Measurements from ENCODE around the gene CPLX3.

CPLX3 gene

GRCh38 chr15:74845208-74845568, 18.8 kb downstream of the CPLX3 start:
- no peak for DNase-seq (ENCODE audit: low read depth)

- no peak for DNase-seq (ENCODE audit: low read depth)
Observed at GRCh38 chr15:74845581-74845980, 19.2 kb downstream of the CPLX3 start.

- no peak for DNase-seq (ENCODE audit: low read depth)
Observed at GRCh38 chr15:74847432-74847831, 21.0 kb downstream of the CPLX3 start.

DNA sequence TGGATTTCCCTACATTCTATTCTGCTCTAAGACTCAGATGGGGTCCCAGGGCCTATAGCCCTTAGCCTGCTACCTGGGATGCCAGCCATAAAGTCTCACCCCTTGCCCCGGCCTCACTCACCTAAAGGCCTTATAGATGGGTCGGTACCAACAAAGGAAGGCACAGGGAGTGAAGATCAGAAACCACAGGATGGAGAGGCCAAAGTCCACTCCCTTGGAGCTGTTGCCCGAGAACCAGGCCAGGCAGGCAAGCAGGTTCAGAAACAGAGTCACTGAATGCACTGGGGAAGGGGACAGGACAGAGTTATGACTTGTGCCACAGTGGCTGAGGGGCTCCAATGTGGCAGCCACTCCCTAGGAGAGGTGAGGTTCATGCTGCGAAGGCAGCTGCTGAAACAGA, 24.0 kb downstream of the CPLX3 start:
- no peak for DNase-seq (ENCODE audit: low read depth)

- no peak for DNase-seq (ENCODE audit: low read depth)
Observed at GRCh38 chr15:74851960-74852359, 25.5 kb downstream of the CPLX3 start.

GRCh38 chr15:74854453-74855022, 28.1 kb downstream of the CPLX3 start:
- no peak for DNase-seq (ENCODE audit: low read depth)

DNA sequence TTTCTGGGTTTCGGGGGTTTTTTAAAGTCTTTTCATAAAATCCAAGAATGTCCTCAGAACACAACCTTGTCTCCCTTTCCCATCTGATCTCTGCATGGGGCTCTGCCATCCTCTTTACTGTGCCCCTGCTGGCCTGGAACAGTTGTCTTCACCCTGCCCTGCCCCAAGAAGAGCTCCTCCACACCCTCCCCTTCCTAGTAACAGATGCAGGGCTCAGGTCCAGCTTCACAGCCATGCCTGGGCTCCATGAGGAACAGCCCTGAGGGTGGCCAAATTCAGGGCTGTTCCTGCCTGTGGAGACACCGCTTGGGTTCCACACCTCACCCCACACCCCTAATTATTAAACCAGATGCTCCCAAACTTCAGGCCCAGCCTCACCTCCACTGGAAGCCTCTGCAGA, 29.4 kb downstream of the CPLX3 start:
- DNase-seq (ENCODE audit: low read depth), result no peak

- DNase-seq (ENCODE audit: low read depth), result no peak
Observed at GRCh38 chr15:74856537-74856936, 30.1 kb downstream of the CPLX3 start.

DNA sequence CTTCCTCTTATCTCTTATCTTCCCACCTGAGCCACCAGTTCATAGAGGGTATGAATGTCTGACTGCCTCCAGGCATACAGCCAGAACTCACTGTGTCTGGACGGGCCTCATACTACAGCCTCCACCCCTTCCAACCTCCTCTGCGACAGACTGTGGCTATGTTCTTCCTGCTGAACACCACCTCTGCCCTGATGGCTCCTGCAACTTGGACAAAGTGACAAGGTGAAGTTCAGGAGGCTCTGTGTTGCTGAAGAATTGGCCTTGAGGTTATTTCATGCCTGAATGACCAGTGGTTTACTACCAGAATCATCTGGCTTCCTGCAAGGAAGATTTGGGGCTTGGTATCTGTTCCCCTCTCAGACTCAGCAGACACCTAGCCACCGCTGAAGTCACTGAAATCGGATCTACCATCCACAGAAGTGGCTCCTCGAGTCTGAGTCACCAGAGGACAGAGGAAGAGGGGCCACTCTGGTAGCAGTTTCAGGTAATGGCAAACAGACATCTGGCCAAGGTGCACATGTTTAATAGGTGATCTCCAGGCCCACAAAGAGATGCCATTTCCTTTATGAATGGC, 30.7 kb downstream of the CPLX3 start:
- DNase-seq (ENCODE audit: low read depth), result no peak

GRCh38 chr15:74857671-74858368, 31.4 kb downstream of the CPLX3 start:
- DNase-seq (ENCODE audit: low read depth), result no peak

DNA sequence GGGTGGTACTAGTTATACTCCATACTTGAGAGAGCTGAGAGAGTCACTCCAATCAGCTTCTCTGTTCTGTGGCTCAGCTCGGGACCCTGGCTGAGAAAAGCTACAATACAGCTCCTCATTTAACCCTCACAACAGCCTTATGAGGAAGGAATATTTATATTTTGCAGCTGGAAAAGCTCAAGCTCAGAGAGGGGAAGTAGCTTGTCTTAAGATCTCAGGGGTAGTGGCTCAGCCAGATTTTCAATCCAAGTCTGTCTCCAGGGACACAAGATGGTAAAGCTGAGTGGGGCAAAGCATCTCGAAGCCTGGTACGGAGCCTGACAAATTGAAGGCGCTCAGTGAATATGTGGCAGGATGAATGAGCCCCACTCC, 31.9 kb downstream of the CPLX3 start:
- no peak for DNase-seq (ENCODE audit: low read depth)

DNA sequence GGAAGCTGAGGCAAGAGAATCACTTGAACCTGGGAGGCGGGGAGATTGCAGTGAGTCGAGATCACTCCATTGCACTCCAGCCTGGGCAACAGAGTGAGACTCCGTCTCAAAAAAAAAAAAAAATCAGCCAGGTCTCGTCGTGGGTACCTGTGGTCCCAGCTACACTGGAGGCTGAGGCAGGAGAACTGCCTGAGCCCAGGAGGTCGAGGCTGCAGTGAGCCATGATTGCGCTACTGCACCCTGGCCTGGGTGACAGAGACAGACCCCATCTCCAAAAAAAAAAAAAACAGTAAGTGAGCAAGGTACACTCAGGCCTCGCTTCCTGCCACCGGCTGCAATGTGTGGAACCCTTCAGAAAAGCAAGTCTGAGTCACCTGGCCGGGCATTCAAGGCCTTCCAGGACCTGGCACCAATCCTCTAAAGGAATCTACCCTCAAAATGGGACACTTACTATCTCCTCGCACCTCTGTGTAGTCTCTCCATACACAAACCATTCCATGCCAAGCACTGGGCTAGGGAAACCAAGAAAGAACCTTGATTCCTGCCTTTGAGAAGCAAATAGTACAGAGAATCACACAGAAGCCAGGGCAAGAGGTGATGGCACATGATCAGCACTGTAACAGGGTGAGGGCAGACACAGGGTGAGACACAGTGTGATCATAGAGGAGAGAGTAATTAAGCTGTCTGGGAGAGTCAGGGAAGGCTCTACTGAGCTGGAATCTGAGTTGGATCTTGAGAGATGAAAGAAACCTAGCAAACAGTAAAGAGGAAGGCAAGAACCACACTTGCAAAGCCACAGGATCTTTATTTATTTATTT, 37.0 kb downstream of the CPLX3 start:
- peak; percentile 28 for DNase-seq (ENCODE audit: low read depth)

DNA sequence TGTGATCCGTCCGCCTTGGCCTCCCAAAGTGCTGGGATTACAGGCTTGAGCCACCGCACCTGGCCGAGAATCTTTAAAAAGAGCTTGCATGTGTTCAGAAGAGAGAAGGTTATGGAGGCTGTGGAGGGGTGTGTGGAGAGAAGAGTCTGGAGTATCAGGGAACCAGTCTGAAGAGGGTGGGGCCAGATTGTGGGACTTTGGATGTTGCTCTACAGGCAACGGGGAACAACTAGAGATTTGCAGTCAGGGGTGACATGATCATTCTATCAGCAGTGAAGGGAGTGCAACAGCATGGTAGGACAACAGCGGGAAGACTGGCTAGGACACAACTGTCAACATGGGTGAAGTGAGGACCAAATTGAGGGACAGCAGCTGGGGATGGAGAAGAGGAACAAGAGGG, 37.9 kb downstream of the CPLX3 start:
- no peak for DNase-seq (ENCODE audit: low read depth)

DNA sequence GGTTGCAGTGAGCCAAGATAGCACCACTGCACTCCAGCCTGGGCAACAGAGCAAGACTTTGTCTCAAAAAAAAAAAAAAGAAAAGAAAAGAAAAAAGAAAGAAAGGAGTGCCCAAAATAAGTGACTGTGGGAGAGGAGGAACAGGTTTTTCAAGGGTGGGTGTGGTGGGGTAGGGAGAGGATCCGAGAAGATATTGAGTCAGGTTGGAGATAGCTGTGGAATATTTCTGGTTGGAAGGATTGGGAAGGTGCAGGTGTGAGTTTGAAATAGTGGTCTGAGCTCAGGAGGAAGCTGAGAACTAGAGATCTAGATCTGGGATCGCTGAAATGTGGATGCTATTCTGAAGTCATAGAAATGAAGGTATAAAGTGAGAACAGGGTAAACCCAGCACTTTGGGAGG, 38.9 kb downstream of the CPLX3 start:
- no peak for DNase-seq (ENCODE audit: low read depth)

DNA sequence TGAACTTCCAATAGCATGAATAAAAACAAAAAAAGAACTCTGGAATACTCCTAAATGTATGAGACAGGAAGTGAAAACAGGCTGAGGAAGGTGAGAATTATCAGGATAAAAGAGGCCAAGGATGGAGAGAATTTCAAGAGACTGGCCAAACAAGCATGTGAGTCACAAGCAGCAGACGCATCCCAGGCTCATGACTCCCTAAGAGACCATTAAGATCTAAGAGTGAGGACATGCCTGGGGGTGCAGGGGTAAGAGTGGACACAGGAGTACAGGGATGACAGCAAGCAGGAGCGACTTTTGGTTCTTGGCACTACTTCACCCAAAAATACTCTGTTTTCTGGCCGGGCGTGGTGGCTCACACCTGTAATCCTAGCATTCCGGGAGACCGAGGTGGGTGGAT, 39.7 kb downstream of the CPLX3 start:
- peak; percentile 85 for DNase-seq (ENCODE audit: low read depth)

GRCh38 chr15:74867466-74868038, 41.1 kb downstream of the CPLX3 start:
- no peak for DNase-seq (ENCODE audit: low read depth)

- no peak for DNase-seq (ENCODE audit: low read depth)
Observed at GRCh38 chr15:74868059-74868458, 41.6 kb downstream of the CPLX3 start.

GRCh38 chr15:74869372-74869725, 42.9 kb downstream of the CPLX3 start:
- DNase-seq (ENCODE audit: low read depth), result peak; percentile 27

- DNase-seq (ENCODE audit: low read depth), result peak; percentile 27
Observed at GRCh38 chr15:74869726-74870407, 43.4 kb downstream of the CPLX3 start.

GRCh38 chr15:74870436-74871215, 44.2 kb downstream of the CPLX3 start:
- peak; percentile 61 for DNase-seq (ENCODE audit: low read depth)

DNA sequence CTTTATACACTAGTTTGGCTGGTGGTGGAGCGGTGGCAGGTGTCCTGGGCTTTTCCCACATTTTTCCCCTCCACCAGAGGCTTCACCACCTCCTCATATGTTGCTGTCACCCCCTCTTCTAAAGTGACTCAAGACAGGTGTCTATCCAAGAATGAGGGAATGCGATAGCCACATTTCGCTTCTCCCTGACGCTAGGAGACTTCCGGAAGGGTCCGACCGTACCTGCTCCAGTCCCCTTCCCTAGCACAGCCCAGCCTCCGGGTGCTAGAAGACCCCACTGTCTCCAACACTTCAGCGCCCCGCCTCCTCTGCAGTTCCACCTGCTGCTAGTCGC, 46.2 kb downstream of the CPLX3 start:
- DNase-seq (ENCODE audit: low read depth), result no peak

Measured in amniotic epithelial cell (primary cell).